ENCODE measurements around the gene WDTC1. TPM values are rescaled to one million over a fixed set of nuclear protein-coding genes. Genes with fewer than 3 reads are reported as not detected.

The WDTC1 gene
- total and polyA plus RNA-seq, 2 experiments from 2014 or later, result 3.8 to 14.0 TPM

- ATAC-seq (no peak), DNase-seq (ENCODE audit: low spot score) (no peak)
- Mint-ChIP-seq H3K36me3 (ENCODE audit: low read depth) (peaks cover 12% of the 10 kb centered on the region), H3K9me3 (peaks cover 9% of the 10 kb centered on the region; the same call in 2 of the 3 replicates), H3K4me1 (peaks cover 4% of the 10 kb centered on the region; the same call in 1 of the 3 replicates), H3K27me3 (ENCODE audit: insufficient read depth, low read depth, poor library complexity) (peaks cover 2% of the 10 kb centered on the region), H3K27ac (no peak overlapping the region), H3K4me3 (no peak overlapping the region)
- Histone ChIP-seq H3K4me1 (ENCODE audit: insufficient read depth) (no peaks in the 10 kb centered on the region), H3K27me3 (ENCODE audit: insufficient read depth) (no peaks in the 10 kb centered on the region), H3K27ac (ENCODE audit: low read depth) (no peak overlapping the region), H4K20me1 (replicated peaks; ENCODE audit: insufficient read depth) (no peaks in the 10 kb centered on the region), H3K9me2 (ENCODE audit: insufficient read depth) (no peaks in the 10 kb centered on the region), H3K4me3 (no peak overlapping the region), H3F3A (replicated peaks; ENCODE audit: low read depth) (no peaks in the 10 kb centered on the region), H3K79me2 (replicated peaks; ENCODE audit: insufficient read depth) (no peaks in the 10 kb centered on the region), H3K4me2 (no peak overlapping the region), H3K36me3 (ENCODE audit: insufficient read depth) (no peaks in the 10 kb centered on the region), H2AFZ (no peak overlapping the region)
- TF ChIP-seq CREB1 (CRISPR knock-in tag; IDR thresholded peaks at IDR 0.05; ENCODE audit: low read depth) (no peak), POLR2AphosphoS5 (IDR thresholded peaks at IDR 0.05; ENCODE audit: low read depth) (no peak), ZNF114 (CRISPR knock-in tag; IDR thresholded peaks at IDR 0.05) (no peak), EZH2phosphoT487 (IDR thresholded peaks at IDR 0.05; ENCODE audit: unreplicated experiment) (no peak), ETS1 (IDR thresholded peaks at IDR 0.05) (no peak), NANOG (IDR thresholded peaks at IDR 0.05; ENCODE audit: borderline replicate concordance) (no peak), EZH2 (IDR thresholded peaks at IDR 0.05; ENCODE audit: low read depth, unreplicated experiment) (no peak), ZNF462 (CRISPR knock-in tag; IDR thresholded peaks at IDR 0.05) (no peak), REST (IDR thresholded peaks at IDR 0.05; ENCODE audit: unreplicated experiment) (no peak), ZNF331 (CRISPR knock-in tag; IDR thresholded peaks at IDR 0.05; ENCODE audit: low read depth) (no peak), CTCF (conservative IDR thresholded peaks at IDR 0.05; ENCODE audit: low read depth in 2 of 2) (no peak)
Observed at GRCh38 chr1:27293915-27294314, 59.5 kb downstream of the WDTC1 start.

Measured in GM23338 (cell line).